Measurements from ENCODE around the gene ACSL5.

The ACSL5 gene

DNA sequence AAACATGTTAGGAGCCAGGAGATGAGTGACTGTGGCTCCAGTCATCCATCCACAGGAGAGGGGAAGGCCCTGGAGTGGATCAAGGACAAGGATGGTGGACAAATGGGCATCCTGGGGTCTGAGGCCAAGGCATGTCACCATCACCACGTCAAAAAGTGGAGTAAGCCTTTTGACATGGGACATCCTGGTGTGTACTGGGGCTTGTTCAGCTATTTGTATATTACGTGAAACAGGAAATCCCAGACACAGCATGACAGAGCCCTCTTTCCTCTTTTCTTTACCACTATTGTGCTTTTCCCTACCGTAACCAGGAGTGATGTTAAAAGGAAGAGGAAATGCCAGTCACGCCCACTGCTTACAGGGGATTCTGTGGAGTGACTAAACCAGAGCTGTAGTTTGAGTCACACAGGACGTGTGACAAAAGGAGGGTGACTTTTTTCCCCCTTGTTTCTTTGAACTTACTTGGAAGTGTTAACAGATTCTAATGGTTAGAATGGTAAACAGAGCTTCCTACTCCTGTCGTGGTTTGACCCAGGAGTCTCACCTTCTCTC, 15.4 kb downstream of the ACSL5 start:
- Histone ChIP-seq H3K27me3 (replicated peaks; ENCODE audit: control insufficient read depth, insufficient read depth, low read length) (no peaks in the 10 kb centered on the region), H3K36me3 (ENCODE audit: control insufficient read depth, insufficient read depth, low read length) (no peaks in the 10 kb centered on the region; the same call in 1 of the 2 replicates), H3K4me3 (replicated peaks; ENCODE audit: low read depth, low read length) (no peak overlapping the region)
- peak; percentile 36 for DNase-seq (ENCODE audit: extremely low read depth, insufficient read length)
- TF ChIP-seq CTCF (IDR thresholded peaks at IDR 0.05; ENCODE audit: insufficient read depth, low read length, poor library complexity, severe bottlenecking) = no peak

- Histone ChIP-seq H3K4me3 (replicated peaks; ENCODE audit: low read depth, low read length) (no peak overlapping the region), H3K36me3 (ENCODE audit: control insufficient read depth, insufficient read depth, low read length) (no peaks in the 10 kb centered on the region; the same call in 1 of the 2 replicates), H3K27me3 (replicated peaks; ENCODE audit: control insufficient read depth, insufficient read depth, low read length) (no peaks in the 10 kb centered on the region)
- DNase-seq (ENCODE audit: extremely low read depth, insufficient read length) = no peak
- TF ChIP-seq CTCF (IDR thresholded peaks at IDR 0.05; ENCODE audit: insufficient read depth, low read length, poor library complexity, severe bottlenecking) = no peak
Observed at GRCh38 chr10:112390125-112390703, 16.3 kb downstream of the ACSL5 start.

DNA sequence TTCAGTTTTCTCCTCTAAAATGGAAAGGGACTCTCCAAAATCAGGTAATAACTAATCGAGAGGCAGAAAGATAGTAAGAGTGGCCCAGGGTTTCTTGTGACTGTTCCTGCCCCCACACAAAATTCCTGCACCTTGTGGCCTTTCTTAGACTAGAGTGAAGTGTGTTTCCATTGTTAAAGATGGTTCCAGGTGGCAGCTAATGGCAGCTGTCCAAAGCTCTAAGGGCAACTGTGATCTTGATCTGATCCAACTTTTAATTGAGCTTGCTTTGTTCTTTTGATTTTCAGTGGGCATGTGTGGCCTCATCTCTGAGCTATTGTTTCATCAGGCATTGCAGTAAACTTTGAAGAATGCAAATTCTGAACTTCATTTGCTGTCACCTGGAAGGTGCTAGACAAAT, 19.4 kb downstream of the ACSL5 start:
- Histone ChIP-seq H3K36me3 (ENCODE audit: control insufficient read depth, insufficient read depth, low read length) (peaks cover 5% of the 10 kb centered on the region), H3K4me3 (replicated peaks; ENCODE audit: low read depth, low read length) (no peak overlapping the region), H3K27me3 (replicated peaks; ENCODE audit: control insufficient read depth, insufficient read depth, low read length) (no peaks in the 10 kb centered on the region)
- TF ChIP-seq CTCF (IDR thresholded peaks at IDR 0.05; ENCODE audit: insufficient read depth, low read length, poor library complexity, severe bottlenecking) = no peak
- no peak for DNase-seq (ENCODE audit: extremely low read depth, insufficient read length)

- H3K27me3 ChIP-seq (replicated peaks; ENCODE audit: control insufficient read depth, insufficient read depth, low read length) = no peaks in the 10 kb centered on the region
- peaks cover 6% of the 10 kb centered on the region for H3K36me3 ChIP-seq (ENCODE audit: control insufficient read depth, insufficient read depth, low read length)
- TF ChIP-seq CTCF (IDR thresholded peaks at IDR 0.05; ENCODE audit: insufficient read depth, low read length, poor library complexity, severe bottlenecking) = no peak
- DNase-seq (ENCODE audit: extremely low read depth, insufficient read length) = no peak
- no peak overlapping the region for H3K4me3 ChIP-seq (replicated peaks; ENCODE audit: low read depth, low read length)
Observed at GRCh38 chr10:112393827-112394226, 19.9 kb downstream of the ACSL5 start.

- Histone ChIP-seq H3K4me3 (replicated peaks; ENCODE audit: low read depth, low read length) (no peak overlapping the region), H3K27me3 (replicated peaks; ENCODE audit: control insufficient read depth, insufficient read depth, low read length) (no peaks in the 10 kb centered on the region), H3K36me3 (ENCODE audit: control insufficient read depth, insufficient read depth, low read length) (peaks cover 8% of the 10 kb centered on the region)
- no peak for DNase-seq (ENCODE audit: extremely low read depth, insufficient read length)
- no peak for TF ChIP-seq CTCF (IDR thresholded peaks at IDR 0.05; ENCODE audit: insufficient read depth, low read length, poor library complexity, severe bottlenecking)
Observed at GRCh38 chr10:112394475-112394875, 20.6 kb downstream of the ACSL5 start.
